ENCODE measurements around the gene NUP93.

DNA sequence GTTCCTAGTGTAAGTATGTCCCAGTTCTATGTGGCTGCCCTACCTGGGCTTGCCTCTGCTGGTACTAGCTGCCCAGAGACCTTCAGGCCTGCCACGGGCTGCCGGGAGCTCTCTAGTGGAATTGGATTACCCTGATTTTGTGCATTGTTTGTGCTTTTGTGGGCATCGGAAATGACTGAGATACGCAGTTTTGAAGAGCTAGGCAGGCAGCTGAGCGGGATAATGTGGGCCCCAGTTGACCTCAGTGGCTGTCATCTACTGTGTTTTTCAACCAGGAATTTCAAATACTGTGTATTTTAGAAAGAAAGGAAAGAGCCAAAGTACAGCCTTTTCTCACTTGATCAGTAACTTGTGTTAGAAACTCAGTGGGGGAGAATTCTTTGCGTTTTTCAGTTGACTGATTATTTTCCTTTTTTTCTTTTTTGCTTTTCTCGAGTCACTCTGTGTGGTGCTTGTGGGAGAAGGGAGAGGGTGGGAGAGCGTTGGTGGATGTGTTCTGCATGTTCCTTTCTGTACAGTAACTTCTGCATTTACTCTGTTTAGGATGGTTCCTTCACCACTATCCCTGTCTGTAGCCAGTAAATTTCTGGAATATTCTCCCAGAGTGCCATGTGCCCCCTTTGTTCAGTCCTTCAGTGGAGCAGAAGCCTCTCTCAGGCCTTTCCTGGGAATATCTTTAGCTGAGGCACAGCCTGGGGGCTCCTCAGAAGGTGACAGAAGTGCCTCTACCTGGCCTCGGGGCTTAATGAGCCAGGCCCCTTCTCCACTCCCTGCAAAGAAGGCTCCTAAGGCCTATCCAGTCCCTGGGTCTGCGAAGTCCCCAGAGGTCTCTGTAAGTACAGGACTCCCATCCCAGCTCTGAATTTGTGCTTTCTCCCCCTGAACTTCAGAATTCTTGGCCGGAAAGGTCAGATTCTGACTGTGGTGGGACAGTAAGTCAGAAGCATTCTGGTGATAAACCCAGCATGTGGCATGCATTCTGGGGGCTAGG lies 120.1 kb downstream of the NUP93 start:
- TF ChIP-seq, protein P1, sequence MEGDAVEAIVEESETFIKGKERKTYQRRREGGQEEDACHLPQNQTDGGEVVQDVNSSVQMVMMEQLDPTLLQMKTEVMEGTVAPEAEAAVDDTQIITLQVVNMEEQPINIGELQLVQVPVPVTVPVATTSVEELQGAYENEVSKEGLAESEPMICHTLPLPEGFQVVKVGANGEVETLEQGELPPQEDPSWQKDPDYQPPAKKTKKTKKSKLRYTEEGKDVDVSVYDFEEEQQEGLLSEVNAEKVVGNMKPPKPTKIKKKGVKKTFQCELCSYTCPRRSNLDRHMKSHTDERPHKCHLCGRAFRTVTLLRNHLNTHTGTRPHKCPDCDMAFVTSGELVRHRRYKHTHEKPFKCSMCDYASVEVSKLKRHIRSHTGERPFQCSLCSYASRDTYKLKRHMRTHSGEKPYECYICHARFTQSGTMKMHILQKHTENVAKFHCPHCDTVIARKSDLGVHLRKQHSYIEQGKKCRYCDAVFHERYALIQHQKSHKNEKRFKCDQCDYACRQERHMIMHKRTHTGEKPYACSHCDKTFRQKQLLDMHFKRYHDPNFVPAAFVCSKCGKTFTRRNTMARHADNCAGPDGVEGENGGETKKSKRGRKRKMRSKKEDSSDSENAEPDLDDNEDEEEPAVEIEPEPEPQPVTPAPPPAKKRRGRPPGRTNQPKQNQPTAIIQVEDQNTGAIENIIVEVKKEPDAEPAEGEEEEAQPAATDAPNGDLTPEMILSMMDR (IDR thresholded peaks at IDR 0.05) = no peak
- TF ChIP-seq EZH2phosphoT487 (IDR thresholded peaks at IDR 0.05; ENCODE audit: borderline replicate concordance, low read depth) (no peak), EP300 (IDR thresholded peaks at IDR 0.05; ENCODE audit: borderline replicate concordance in 1 of 2, low read depth in 1 of 2, low read length in 1 of 2) (no peak), TAF1 (IDR thresholded peaks at IDR 0.05; ENCODE audit: borderline replicate concordance, low read depth, low read length) (no peak), RFX5 (IDR thresholded peaks at IDR 0.05; ENCODE audit: low read length) (no peak), JUND (IDR thresholded peaks at IDR 0.05) (no peak), SMC3 (IDR thresholded peaks at IDR 0.05; ENCODE audit: low read depth, low read length) (no peak), RAD21 (IDR thresholded peaks at IDR 0.05; ENCODE audit: low read length) (no peak), RXRA (IDR thresholded peaks at IDR 0.05; ENCODE audit: borderline replicate concordance, low read depth) (no peak), MEF2A (IDR thresholded peaks at IDR 0.05; ENCODE audit: borderline replicate concordance, low read depth) (no peak), MXI1 (IDR thresholded peaks at IDR 0.05; ENCODE audit: low read depth, low read length) (no peak)
- TF ChIP-seq, protein P2, sequence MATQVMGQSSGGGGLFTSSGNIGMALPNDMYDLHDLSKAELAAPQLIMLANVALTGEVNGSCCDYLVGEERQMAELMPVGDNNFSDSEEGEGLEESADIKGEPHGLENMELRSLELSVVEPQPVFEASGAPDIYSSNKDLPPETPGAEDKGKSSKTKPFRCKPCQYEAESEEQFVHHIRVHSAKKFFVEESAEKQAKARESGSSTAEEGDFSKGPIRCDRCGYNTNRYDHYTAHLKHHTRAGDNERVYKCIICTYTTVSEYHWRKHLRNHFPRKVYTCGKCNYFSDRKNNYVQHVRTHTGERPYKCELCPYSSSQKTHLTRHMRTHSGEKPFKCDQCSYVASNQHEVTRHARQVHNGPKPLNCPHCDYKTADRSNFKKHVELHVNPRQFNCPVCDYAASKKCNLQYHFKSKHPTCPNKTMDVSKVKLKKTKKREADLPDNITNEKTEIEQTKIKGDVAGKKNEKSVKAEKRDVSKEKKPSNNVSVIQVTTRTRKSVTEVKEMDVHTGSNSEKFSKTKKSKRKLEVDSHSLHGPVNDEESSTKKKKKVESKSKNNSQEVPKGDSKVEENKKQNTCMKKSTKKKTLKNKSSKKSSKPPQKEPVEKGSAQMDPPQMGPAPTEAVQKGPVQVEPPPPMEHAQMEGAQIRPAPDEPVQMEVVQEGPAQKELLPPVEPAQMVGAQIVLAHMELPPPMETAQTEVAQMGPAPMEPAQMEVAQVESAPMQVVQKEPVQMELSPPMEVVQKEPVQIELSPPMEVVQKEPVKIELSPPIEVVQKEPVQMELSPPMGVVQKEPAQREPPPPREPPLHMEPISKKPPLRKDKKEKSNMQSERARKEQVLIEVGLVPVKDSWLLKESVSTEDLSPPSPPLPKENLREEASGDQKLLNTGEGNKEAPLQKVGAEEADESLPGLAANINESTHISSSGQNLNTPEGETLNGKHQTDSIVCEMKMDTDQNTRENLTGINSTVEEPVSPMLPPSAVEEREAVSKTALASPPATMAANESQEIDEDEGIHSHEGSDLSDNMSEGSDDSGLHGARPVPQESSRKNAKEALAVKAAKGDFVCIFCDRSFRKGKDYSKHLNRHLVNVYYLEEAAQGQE (IDR thresholded peaks at IDR 0.05; ENCODE audit: low read depth, low read length) = no peak
- TF ChIP-seq, protein P3, sequence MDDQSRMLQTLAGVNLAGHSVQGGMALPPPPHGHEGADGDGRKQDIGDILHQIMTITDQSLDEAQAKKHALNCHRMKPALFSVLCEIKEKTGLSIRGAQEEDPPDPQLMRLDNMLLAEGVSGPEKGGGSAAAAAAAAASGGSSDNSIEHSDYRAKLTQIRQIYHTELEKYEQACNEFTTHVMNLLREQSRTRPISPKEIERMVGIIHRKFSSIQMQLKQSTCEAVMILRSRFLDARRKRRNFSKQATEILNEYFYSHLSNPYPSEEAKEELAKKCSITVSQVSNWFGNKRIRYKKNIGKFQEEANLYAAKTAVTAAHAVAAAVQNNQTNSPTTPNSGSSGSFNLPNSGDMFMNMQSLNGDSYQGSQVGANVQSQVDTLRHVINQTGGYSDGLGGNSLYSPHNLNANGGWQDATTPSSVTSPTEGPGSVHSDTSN (IDR thresholded peaks at IDR 0.05) = no peak
